Mesenchymal stem cell (in vitro differentiated cells and primary cell): ENCODE results near the gene STK17A.
A peak's percentile ranks its signal among the peaks of the same experiment; 100 is the strongest.

Experiments used
- DNase-seq: peaks from one replicate; pipeline ENCODE4 v3.0.0-alpha.2; 2013
- H2AFZ ChIP-seq: one replicate; pipeline ENCODE4 v1.6.1; 2013; ENCODE audit warnings: low read depth, mild to moderate bottlenecking, control low read depth, inconsistent platforms, low read length, moderate library complexity
- H2AK5ac ChIP-seq: 2 replicates; pipeline ENCODE4 v1.6.1; 2013; ENCODE audit warnings: low read length, moderate library complexity, mild to moderate bottlenecking, inconsistent platforms; ENCODE audit not compliant: severe bottlenecking
- H2BK120ac ChIP-seq: one replicate; pipeline ENCODE4 v1.6.1; 2013; ENCODE audit warnings: low read depth, mild to moderate bottlenecking, inconsistent platforms, low read length, moderate library complexity
- H2BK12ac ChIP-seq, 2 experiments: one replicate each; pipeline ENCODE4 v1.6.1; 2013; ENCODE audit warnings: inconsistent platforms in 2 of 2, low read length in 2 of 2, mild to moderate bottlenecking in 2 of 2, moderate library complexity in 2 of 2, control low read depth in 1 of 2
- H2BK15ac ChIP-seq: one replicate; pipeline ENCODE4 v1.6.1; 2013; ENCODE audit warnings: mild to moderate bottlenecking, low read depth, inconsistent platforms; ENCODE audit not compliant: poor library complexity, severe bottlenecking
- H2BK5ac ChIP-seq: 2 replicates; pipeline ENCODE4 v1.6.1; 2013; ENCODE audit warnings: low read depth, mild to moderate bottlenecking, low read length, control low read depth, inconsistent platforms; ENCODE audit not compliant: poor library complexity, severe bottlenecking
- H3K14ac ChIP-seq, 2 experiments: one replicate each; pipeline ENCODE4 v1.6.1; 2013; ENCODE audit warnings: inconsistent platforms in 2 of 2, low read length in 2 of 2, control low read depth in 1 of 2, mild to moderate bottlenecking in 1 of 2, moderate library complexity in 1 of 2
- H3K18ac ChIP-seq, 2 experiments: one replicate each; pipeline ENCODE4 v1.6.1; 2013; ENCODE audit warnings: inconsistent platforms in 2 of 2, low read length in 2 of 2, control low read depth in 1 of 2, low read depth in 1 of 2, mild to moderate bottlenecking in 1 of 2
- H3K23ac ChIP-seq, 2 experiments: one replicate each; pipeline ENCODE4 v1.6.1; 2013; ENCODE audit warnings: inconsistent platforms in 2 of 2, low read length in 2 of 2, mild to moderate bottlenecking in 2 of 2, moderate library complexity in 2 of 2, control low read depth in 1 of 2
- H3K27ac ChIP-seq: 2 replicates; pipeline ENCODE4 v1.5.1; 2013; ENCODE audit warnings: mild to moderate bottlenecking, moderate library complexity, low read length, control low read depth, inconsistent platforms; ENCODE audit not compliant: poor library complexity, severe bottlenecking
- H3K27me3 ChIP-seq, 2 experiments: 2 replicates each; pipeline versions ENCODE4 v1.6.1 to v1.7.0; 2013; ENCODE audit warnings: low read length in 2 of 2, mild to moderate bottlenecking in 2 of 2, moderate library complexity in 2 of 2, control low read depth in 1 of 2, inconsistent platforms in 1 of 2; ENCODE audit not compliant: control insufficient read depth in 1 of 2, insufficient read depth in 1 of 2
- H3K36me3 ChIP-seq, 2 experiments: 2 replicates each; pipeline versions ENCODE4 v1.6.1 to v1.7.0; 2013; ENCODE audit warnings: low read length in 2 of 2, control low read depth in 1 of 2, inconsistent platforms in 1 of 2, low read depth in 1 of 2, mild to moderate bottlenecking in 1 of 2; ENCODE audit not compliant: insufficient read depth in 2 of 2, control insufficient read depth in 1 of 2
- H3K4ac ChIP-seq, 2 experiments: one replicate each; pipeline ENCODE4 v1.6.1; 2013; ENCODE audit warnings: inconsistent platforms in 2 of 2, low read length in 2 of 2, mild to moderate bottlenecking in 2 of 2, moderate library complexity in 2 of 2, control low read depth in 1 of 2, low read depth in 1 of 2
- H3K4me1 ChIP-seq: 2 replicates; pipeline ENCODE4 v1.6.1; 2013; ENCODE audit warnings: low read depth, low read length, control low read depth; ENCODE audit not compliant: control insufficient read depth, insufficient read depth
- H3K4me2 ChIP-seq: 2 replicates; pipeline ENCODE4 v1.6.1; 2013; ENCODE audit warnings: low read length, mild to moderate bottlenecking, inconsistent platforms; ENCODE audit not compliant: poor library complexity, severe bottlenecking
- H3K4me3 ChIP-seq, 2 experiments: 2 replicates each; pipeline versions ENCODE4 v1.5.1 to v1.7.0; 2013; ENCODE audit warnings: low read length in 2 of 2, mild to moderate bottlenecking in 2 of 2, control low read depth in 1 of 2, low read depth in 1 of 2; ENCODE audit not compliant: insufficient read depth in 1 of 2
- H3K79me1 ChIP-seq: replicated peaks from 2 replicates; pipeline ENCODE4 v1.6.1; 2013; ENCODE audit warnings: mild to moderate bottlenecking, control low read depth, low read length, inconsistent platforms; ENCODE audit not compliant: poor library complexity, severe bottlenecking
- H3K9ac ChIP-seq: 2 replicates; pipeline ENCODE4 v1.7.0; 2013; ENCODE audit warnings: mild to moderate bottlenecking, low read length, moderate library complexity
- H3K9me3 ChIP-seq: 2 replicates; pipeline ENCODE4 v1.7.0; 2013; ENCODE audit warnings: mild to moderate bottlenecking, low read length; ENCODE audit not compliant: control insufficient read depth
- H4K8ac ChIP-seq: one replicate; pipeline ENCODE4 v1.6.1; 2013; ENCODE audit warnings: inconsistent platforms, mild to moderate bottlenecking, low read length, moderate library complexity
- H4K91ac ChIP-seq: one replicate; pipeline ENCODE4 v1.6.1; 2013; ENCODE audit warnings: mild to moderate bottlenecking, low read length, inconsistent platforms
- WGBS: methylation state at CpG from one replicate; pipeline ENCODE4 v1.1.7; 2013; ENCODE audit warnings: mixed read lengths; 5-methylcytosine and 5-hydroxymethylcytosine counted together

STK17A gene

GRCh38 chr7:43646603-43647338 is 63.9 kb downstream of the STK17A start:
- Histone ChIP-seq H3K23ac (peak overlapping the region in 1 of 2 experiments; percentile 54), H2AFZ (no peak overlapping the region), H3K79me1 (peaks cover 19% of the 10 kb centered on the region), H4K8ac (peak overlapping the region; percentile 20), H4K91ac (peak overlapping the region; percentile 44), H3K4me2 (no peak overlapping the region), H2BK5ac (peak overlapping the region; percentile 21), H2BK120ac (peak overlapping the region; percentile 37), H3K4me3 (peak overlapping the region in 1 of 2 experiments; percentile 63), H3K27me3 (no peaks in the 10 kb centered on the region), H3K9ac (peak overlapping the region; percentile 77), H2BK12ac (peak overlapping the region; percentile 57 to 94), H3K27ac (peak overlapping the region; percentile 96), H3K4me1 (peaks cover 32% of the 10 kb centered on the region), H3K18ac (peak overlapping the region; percentile 90 to 100), H2AK5ac (peak overlapping the region; percentile 83), H3K9me3 (no peaks in the 10 kb centered on the region), H3K4ac (peak overlapping the region; percentile 61 to 97), H3K36me3 (peaks cover 18 to 22% of the 10 kb centered on the region in 2 experiments), H2BK15ac (no peak overlapping the region), H3K14ac (peak overlapping the region in 1 of 2 experiments; percentile 68)
- 29% methylated on average over 8 of the region's 8 CpGs for WGBS
- DNase-seq = peak; percentile 81

GRCh38 chr7:43647339-43647672 is 64.4 kb downstream of the STK17A start:
- Histone ChIP-seq H3K4ac (peak overlapping the region; percentile 97 to 99), H2AFZ (no peak overlapping the region), H4K8ac (no peak overlapping the region), H2AK5ac (peak overlapping the region; percentile 99), H3K9me3 (no peaks in the 10 kb centered on the region), H3K27ac (peak overlapping the region; percentile 96), H3K4me2 (no peak overlapping the region), H3K36me3 (peaks cover 13 to 22% of the 10 kb centered on the region in 2 experiments), H4K91ac (peak overlapping the region; percentile 30), H3K4me1 (peaks cover 34% of the 10 kb centered on the region), H2BK12ac (peak overlapping the region in 1 of 2 experiments; percentile 85), H3K27me3 (no peaks in the 10 kb centered on the region), H3K79me1 (peaks cover 20% of the 10 kb centered on the region), H3K18ac (peak overlapping the region; percentile 97 to 100), H2BK5ac (peak overlapping the region; percentile 93), H3K9ac (peak overlapping the region; percentile 77), H3K23ac (peak overlapping the region in 1 of 2 experiments; percentile 19), H2BK15ac (no peak overlapping the region), H3K14ac (no peak overlapping the region), H2BK120ac (peak overlapping the region; percentile 97), H3K4me3 (peak overlapping the region in 1 of 2 experiments; percentile 63)
- 0% methylated on average over 5 of the region's 7 CpGs for WGBS
- peak; percentile 79 for DNase-seq

GRCh38 chr7:43647673-43648472 is 65.0 kb downstream of the STK17A start:
- H3K18ac ChIP-seq = peak overlapping the region; percentile 97 to 100
- peak overlapping the region; percentile 82 for H2BK15ac ChIP-seq
- peak overlapping the region in 1 of 2 experiments; percentile 63 for H3K4me3 ChIP-seq
- peak overlapping the region; percentile 97 to 99 for H3K4ac ChIP-seq
- H3K9ac ChIP-seq = peak overlapping the region; percentile 82
- peak overlapping the region in 1 of 2 experiments; percentile 23 for H3K23ac ChIP-seq
- peak overlapping the region; percentile 93 for H2BK5ac ChIP-seq
- H4K91ac ChIP-seq = peak overlapping the region; percentile 100
- peaks cover 34% of the 10 kb centered on the region for H3K4me1 ChIP-seq
- peaks cover 21% of the 10 kb centered on the region for H3K79me1 ChIP-seq
- peak overlapping the region; percentile 24 for H3K4me2 ChIP-seq
- H3K27me3 ChIP-seq = no peaks in the 10 kb centered on the region
- peak overlapping the region; percentile 99 for H2AK5ac ChIP-seq
- peak overlapping the region in 1 of 2 experiments; percentile 63 for H3K14ac ChIP-seq
- peak overlapping the region; percentile 99 for H4K8ac ChIP-seq
- DNase-seq = peak; percentile 97
- 17% methylated on average over 8 of the region's 10 CpGs for WGBS
- peak overlapping the region; percentile 97 for H2BK120ac ChIP-seq
- peaks cover 12 to 19% of the 10 kb centered on the region in 2 experiments for H3K36me3 ChIP-seq
- H3K9me3 ChIP-seq = no peaks in the 10 kb centered on the region
- no peak overlapping the region for H2AFZ ChIP-seq
- H3K27ac ChIP-seq = peak overlapping the region; percentile 96
- peak overlapping the region; percentile 85 to 99 for H2BK12ac ChIP-seq
